ENCODE results near the gene NEU4.

GRCh38 chr2:241842067-241842415 lies 33.0 kb downstream of the NEU4 start:
- TF ChIP-seq CTCF (IDR thresholded peaks at IDR 0.05; ENCODE audit: low read length) (no peak), EZH2 (IDR thresholded peaks at IDR 0.05; ENCODE audit: borderline replicate concordance, low read length) (no peak)

All from OCI-LY1 (cell line).